IMR-90 (cell line): ENCODE results near the gene RBL2. TPM values are rescaled to one million over a fixed set of nuclear protein-coding genes. Genes with fewer than 3 reads are reported as not detected.

Source experiments
- ATAC-seq: fragments of 200-7000 bp; cut with Tn5 transposase; 2 replicates; pipeline ENCODE4 v1.9.1; 2020; ENCODE audit warnings: low read depth, mild to moderate bottlenecking, moderate library complexity
- BruUV-seq: library from RNA; stranded (reverse); fragments of 400-500 nt; replicated peaks from 2 replicates; lab custom pipeline; 2021; lab: Mats Ljungman, UMichigan
- CTCF ChIA-PET: fragments of 300-600 bp; formaldehyde crosslinking; extraction: SDS; loops from one replicate; lab custom pipeline; 2021; ENCODE audit warnings: antibody characterized with exemption; lab: Yijun Ruan, JAX
- POLR2A ChIA-PET: fragments of 300-600 bp; sonication (Branson Sonifier 250); formaldehyde crosslinking; loops from one replicate; lab custom pipeline; 2022; ENCODE audit warnings: antibody characterized with exemption; ENCODE audit not compliant: unreplicated experiment; lab: Charles Lee
- DNase-seq: peaks from one replicate; pipeline ENCODE4 v3.0.0; 2013
- H2AFZ ChIP-seq: replicated peaks from 2 replicates; pipeline ENCODE3; 2013; ENCODE audit warnings: low read length, mild to moderate bottlenecking; ENCODE audit not compliant: poor library complexity
- H2AK5ac ChIP-seq: 2 replicates; pipeline ENCODE4 v1.6.1; 2013; ENCODE audit warnings: low read depth, low read length, inconsistent platforms
- H2AK9ac ChIP-seq: replicated peaks from 2 replicates; pipeline ENCODE3; 2013; ENCODE audit warnings: mild to moderate bottlenecking, low read depth, low read length, moderate library complexity; ENCODE audit not compliant: poor library complexity
- H2BK120ac ChIP-seq: 2 replicates; pipeline ENCODE4 v1.6.1; 2013; ENCODE audit warnings: low read depth, low read length, inconsistent platforms
- H2BK15ac ChIP-seq: 3 replicates; pipeline ENCODE4 v1.6.1; 2013; ENCODE audit warnings: low read depth, low read length, inconsistent platforms
- H2BK20ac ChIP-seq: 2 replicates; pipeline ENCODE4 v1.6.1; 2013; ENCODE audit warnings: low read depth, mild to moderate bottlenecking, inconsistent platforms, low read length, moderate library complexity
- H2BK5ac ChIP-seq: 2 replicates; pipeline ENCODE4 v1.6.1; 2013; ENCODE audit warnings: mild to moderate bottlenecking, low read depth, low read length, inconsistent platforms; ENCODE audit not compliant: poor library complexity, severe bottlenecking
- H3K14ac ChIP-seq: replicated peaks from 2 replicates; pipeline ENCODE4 v1.6.1; 2013; ENCODE audit warnings: low read depth, low read length, inconsistent platforms
- H3K18ac ChIP-seq: 2 replicates; pipeline ENCODE4 v1.6.1; 2013; ENCODE audit warnings: low read depth, low read length, control low read depth
- H3K23ac ChIP-seq: 2 replicates; pipeline ENCODE4 v1.6.1; 2013; ENCODE audit warnings: low read depth, low read length, inconsistent platforms
- H3K27ac ChIP-seq: 2 replicates; pipeline ENCODE4 v1.5.1; 2013; ENCODE audit warnings: mild to moderate bottlenecking, control low read depth, low read length; ENCODE audit not compliant: insufficient read depth
- H3K27me3 ChIP-seq: 2 replicates; pipeline ENCODE4 v1.6.1; 2013; ENCODE audit warnings: low read length; ENCODE audit not compliant: control insufficient read depth, insufficient read depth
- H3K36me3 ChIP-seq: 2 replicates; pipeline ENCODE4 v1.6.1; 2013; ENCODE audit warnings: low read length, mixed read lengths; ENCODE audit not compliant: control insufficient read depth, insufficient read depth
- H3K4ac ChIP-seq: 2 replicates; pipeline ENCODE4 v1.6.1; 2013; ENCODE audit warnings: low read depth, low read length, inconsistent platforms
- H3K4me1 ChIP-seq: 2 replicates; pipeline ENCODE4 v1.6.1; 2013; ENCODE audit warnings: low read length, mixed read lengths; ENCODE audit not compliant: control insufficient read depth, insufficient read depth
- H3K4me2 ChIP-seq: 2 replicates; pipeline ENCODE4 v1.6.1; 2013; ENCODE audit warnings: low read depth, mild to moderate bottlenecking, control low read depth, low read length, moderate library complexity
- H3K4me3 ChIP-seq: 2 replicates; pipeline ENCODE4 v1.5.1; 2013; ENCODE audit warnings: low read depth, mild to moderate bottlenecking, control low read depth, low read length, moderate library complexity; ENCODE audit not compliant: insufficient read depth
- H3K56ac ChIP-seq: 2 replicates; pipeline ENCODE4 v1.6.1; 2013; ENCODE audit warnings: low read length, inconsistent platforms; ENCODE audit not compliant: insufficient read depth; ENCODE audit errors: extremely low read depth
- H3K79me1 ChIP-seq, 2 experiments: 2 replicates each; pipeline ENCODE4 v1.6.1; 2013; ENCODE audit warnings: low read length in 2 of 2, inconsistent platforms in 1 of 2, low read depth in 1 of 2
- H3K9ac ChIP-seq: 2 replicates; pipeline ENCODE4 v1.6.1; 2013; ENCODE audit warnings: low read depth, low read length, control low read depth
- H3K9me1 ChIP-seq: 2 replicates; pipeline ENCODE4 v1.6.1; 2013; ENCODE audit warnings: low read length, inconsistent platforms; ENCODE audit not compliant: insufficient read depth
- H3K9me3 ChIP-seq: 2 replicates; pipeline ENCODE4 v1.6.1; 2013; ENCODE audit warnings: low read length; ENCODE audit not compliant: control insufficient read depth, insufficient read depth
- H4K20me1 ChIP-seq: 2 replicates; pipeline ENCODE4 v1.6.1; 2013; ENCODE audit warnings: low read length, inconsistent platforms; ENCODE audit not compliant: insufficient read depth
- H4K5ac ChIP-seq: 2 replicates; pipeline ENCODE4 v1.6.1; 2013; ENCODE audit warnings: mild to moderate bottlenecking, low read depth, low read length, control low read depth
- H4K8ac ChIP-seq, 2 experiments: 2 replicates each; pipeline ENCODE4 v1.6.1; 2013; ENCODE audit warnings: low read depth in 2 of 2, low read length in 2 of 2, control low read depth in 1 of 2, inconsistent platforms in 1 of 2
- H4K91ac ChIP-seq: 2 replicates; pipeline ENCODE4 v1.6.1; 2013; ENCODE audit warnings: low read depth, low read length, inconsistent platforms; ENCODE audit not compliant: insufficient read depth
- BHLHE40 ChIP-seq: fragments of 150-350 bp; IDR thresholded peaks from 2 replicates; pipeline ENCODE4 v1.6.1; 2016; ENCODE audit warnings: mild to moderate bottlenecking, low read depth, low read length
- CEBPB ChIP-seq: IDR thresholded peaks from 2 replicates; pipeline ENCODE4 v1.6.1; 2012; ENCODE audit warnings: low read depth, low read length, improper control_type of control experiment
- CHD1 ChIP-seq: IDR thresholded peaks from 2 replicates; pipeline ENCODE4 v1.6.1; 2012; ENCODE audit warnings: low read depth, low read length, improper control_type of control experiment
- CTCF ChIP-seq: conservative IDR thresholded peaks from 2 replicates; pipeline ENCODE4 v1.5.1; 2012; ENCODE audit warnings: mild to moderate bottlenecking, low read depth, low read length, improper control_type of control experiment
- FOS ChIP-seq: fragments of 150-350 bp; IDR thresholded peaks from 2 replicates; pipeline ENCODE4 v1.6.1; 2016; ENCODE audit warnings: low read depth, low read length
- MAFK ChIP-seq: IDR thresholded peaks from 2 replicates; pipeline ENCODE4 v1.6.1; 2012; ENCODE audit warnings: low read depth, low read length, improper control_type of control experiment
- MAZ ChIP-seq: IDR thresholded peaks from 2 replicates; pipeline ENCODE4 v1.6.1; 2012; ENCODE audit warnings: low read depth, mild to moderate bottlenecking, low read length, improper control_type of control experiment, moderate library complexity, borderline replicate concordance
- MXI1 ChIP-seq: IDR thresholded peaks from 2 replicates; pipeline ENCODE4 v1.6.1; 2012; ENCODE audit warnings: low read depth, mild to moderate bottlenecking, low read length, moderate library complexity, borderline replicate concordance
- NFE2L2 ChIP-seq: fragments of 150-350 bp; IDR thresholded peaks from 2 replicates; pipeline ENCODE4 v1.6.1; 2016; ENCODE audit warnings: low read depth, mild to moderate bottlenecking, low read length
- POLR2A ChIP-seq: IDR thresholded peaks from 2 replicates; pipeline ENCODE4 v1.6.1; 2012; ENCODE audit warnings: mild to moderate bottlenecking, low read depth, low read length
- RAD21 ChIP-seq: IDR thresholded peaks from 2 replicates; pipeline ENCODE4 v1.6.1; 2012; ENCODE audit warnings: low read length, improper control_type of control experiment
- RCOR1 ChIP-seq: IDR thresholded peaks from 2 replicates; pipeline ENCODE4 v1.6.1; 2012; ENCODE audit warnings: mild to moderate bottlenecking, low read length, improper control_type of control experiment; ENCODE audit not compliant: insufficient replicate concordance
- RFX5 ChIP-seq: IDR thresholded peaks from 2 replicates; pipeline ENCODE4 v1.8.0; 2012; ENCODE audit warnings: low read depth, mild to moderate bottlenecking, low read length, moderate library complexity
- USF2 ChIP-seq: fragments of 150-350 bp; IDR thresholded peaks from 2 replicates; pipeline ENCODE4 v1.6.1; 2017; ENCODE audit warnings: mild to moderate bottlenecking, antibody characterized with exemption, low read length, low read depth
- WGBS, 2 experiments: methylation state at CpG; one replicate each; pipeline versions ENCODE4 v1.1.5 to v1.1.7; 2013; ENCODE audit warnings: missing lambda C conversion rate in 2 of 2; ENCODE audit not compliant: insufficient read length in 1 of 2; ENCODE audit errors: extremely low coverage in 2 of 2; 5-methylcytosine and 5-hydroxymethylcytosine counted together
- dilution Hi-C: fragments of 300-500 bp; cut with HindIII; formaldehyde crosslinking; loops from one replicate; pipeline ENCODE4 v1.14.3; 2018; ENCODE audit warnings: low sequenced_read_pairs; ENCODE audit not compliant: unreplicated experiment
- in situ Hi-C: fragments of 300-500 bp; cut with MboI; formaldehyde crosslinking; loops from 3 replicates; pipeline ENCODE4 v1.14.3; 2019; ENCODE audit warnings: low sequenced_read_pairs, inconsistent platforms, mixed read lengths
- intact Hi-C: fragments of 100-400 bp; cut with micrococcal nuclease; formaldehyde crosslinking; loops from 2 replicates; pipeline ENCODE4 v1.10.0; 2022
- polyA plus RNA-seq, 3 experiments: library from polyadenylated mRNA; depleted of rRNA; stranded (reverse); fragments of >200 nt; gene quantifications; 2 replicates each; pipeline ENCODE4 v1.2.3, GENCODE V29; 2012; ENCODE audit warnings: low replicate concordance in 1 of 3
- total RNA-seq: library from RNA; depleted of rRNA; stranded (reverse); fragments of >200 nt; gene quantifications from 2 replicates; pipeline ENCODE4 v1.2.3, GENCODE V29; 2012

RBL2 gene
- total and polyA plus RNA-seq, 2 of the 4 experiments (the other 2 are of a cell fraction), result 19.7 to 23.4 TPM

- Histone ChIP-seq H3K9me1 (peaks cover 4% of the 10 kb centered on the region; the same call in 1 of the 2 replicates), H3K4me2 (peak overlapping the region; percentile 96), H3K23ac (peak overlapping the region; percentile 70), H3K9me3 (no peaks in the 10 kb centered on the region), H4K91ac (peak overlapping the region; percentile 97), H4K5ac (peak overlapping the region; percentile 99), H3K27ac (peak overlapping the region; percentile 63; the same call in 1 of the 2 replicates), H3K9ac (peak overlapping the region; percentile 70), H3K4ac (peak overlapping the region; percentile 89), H3K36me3 (no peaks in the 10 kb centered on the region), H3K4me1 (no peaks in the 10 kb centered on the region), H3K18ac (0 out of 2 replicates have a peak overlapping the region, but pooled peaks have one; percentile 78), H3K27me3 (no peaks in the 10 kb centered on the region), H3K4me3 (peak overlapping the region; percentile 80), H2BK20ac (peak overlapping the region; percentile 51), H2BK15ac (peak overlapping the region; percentile 73; the same call in 2 of the 3 replicates), H3K14ac (peak overlapping the region; percentile 96), H4K8ac (peak overlapping the region; percentile 96 to 100), H2AK9ac (peak overlapping the region; percentile 60), H4K20me1 (no peaks in the 10 kb centered on the region; the same call in 1 of the 2 replicates), H2AK5ac (no peak overlapping the region), H2BK120ac (peak overlapping the region; percentile 86), H3K79me1 (peaks cover 3 to 19% of the 10 kb centered on the region in 2 experiments; a peak in 2 of 4 replicates), H3K56ac (peak overlapping the region; percentile 48), H2AFZ (peak overlapping the region; percentile 97), H2BK5ac (peak overlapping the region; percentile 76)
- in situ Hi-C loops (loop anchor here (25.0 kb wide), 1 partner anchor 372 kb away; the partner anchor contains the start of genes CHD9 and CHD9NB), intact Hi-C loops (no loop called here), dilution Hi-C loops (no loop called here)
- ChIA-PET POLR2A (no interaction called here), CTCF (no interaction called here)
- ATAC-seq, result no peak; the same call in 1 of the 2 replicates
- 70% methylated on average over 2 of the region's 13 CpGs; no CpG with 5 or more reads in 1 of the 2 experiments for WGBS, 2 experiments
- no peak for TF ChIP-seq MAZ
- TF ChIP-seq RAD21, result no peak
- no peak for TF ChIP-seq POLR2A
- TF ChIP-seq RCOR1, result no peak
- no peak for TF ChIP-seq CHD1
- no peak for TF ChIP-seq RFX5
- TF ChIP-seq BHLHE40, result no peak
- TF ChIP-seq CEBPB, result no peak
- TF ChIP-seq MXI1, result no peak
- TF ChIP-seq FOS, result no peak
- TF ChIP-seq CTCF, result no peak
- TF ChIP-seq MAFK, result no peak
- TF ChIP-seq NFE2L2, result no peak
- no peak for TF ChIP-seq USF2
- peak; percentile 3 for DNase-seq
- no TSS peak for BruUV-seq
Measured at GRCh38 chr16:53433930-53434376, 318 bp upstream of the RBL2 start.
